ENCODE data around the gene CIP2A. TPM values are rescaled to one million over a fixed set of nuclear protein-coding genes. Genes with fewer than 3 reads are reported as not detected.
"Not testable (repeated sequence)": the region's sequence is repeated elsewhere in the genome, so short reads cannot be mapped to it uniquely, and the experiment has no call there.

CIP2A gene
- total RNA-seq: 1 to 10 TPM in 3 of 6 donors, under 1 TPM in 3; 0.23 to 1.5 (median 1.0) TPM
- 1 to 10 TPM in 1 of 2 donors, under 1 TPM in 1; 0.19 to 1.0 TPM for polyA plus RNA-seq

GRCh38 chr3:108589081-108589997 lies at the start of gene CIP2A, which contains the start of gene DZIP3:
TSS of gene CIP2A (minus strand) at chr3:108589438. CDS start at chr3:108589375, 63 bp downstream.
TSS of gene DZIP3 (plus strand) at chr3:108589722. CDS start at chr3:108605407, 15,685 bp downstream.
- Histone ChIP-seq H3K4me3 (peak within 1 kb of the TSS; percentile 76 to 83 (median 80)), H3K36me3 (no peaks in the 10 kb centered on the region), H3K27me3 (no peaks in the 10 kb centered on the region), H3K9me3 (no peaks in the 10 kb centered on the region), H3K27ac (peak within 1 kb of the TSS; percentile 74 to 95 (median 88)), H3K4me1 (peaks cover 0 to 12% (median 0%) of the 10 kb centered on the region in 3 donors)
- 1% methylated on average over 59 of the region's 59 CpGs for WGBS, 2 donors
- FAIRE-seq (no peak), DNase-seq (peak; percentile 74 to 88 (median 79)), ATAC-seq (peak; percentile 91 to 95 (median 95))
- TF ChIP-seq CTCF (IDR thresholded peaks at IDR 0.05): no peak
- intact Hi-C loops (cut with DNase I): no loop called here

GRCh38 chr3:108629974-108630373 lies 40.7 kb upstream of the CIP2A start:
- WGBS, 2 donors: 41 to 48% methylated on average over 1 of the region's 1 CpG
- H3K36me3 ChIP-seq: no peaks in the 10 kb centered on the region
- H3K27me3 ChIP-seq: no peaks in the 10 kb centered on the region
- FAIRE-seq: peak; percentile 59
- H3K9me3 ChIP-seq: no peaks in the 10 kb centered on the region
- no peak overlapping the region for H3K4me3 ChIP-seq
- no peak for DNase-seq
- intact Hi-C loops (cut with DNase I): no loop called here
- H3K4me1 ChIP-seq: peaks cover 0 to 20% (median 13%) of the 10 kb centered on the region in 3 donors
- H3K27ac ChIP-seq: peak overlapping the region in 1 of 4 donors; percentile 10
- ATAC-seq: peak in 3 of 4 donors; percentile 63 to 83 (median 78)
- no peak for TF ChIP-seq CTCF (IDR thresholded peaks at IDR 0.05)

- Histone ChIP-seq H3K27ac (no peak overlapping the region), H3K36me3 (no peaks in the 10 kb centered on the region), H3K9me3 (no peaks in the 10 kb centered on the region), H3K27me3 (no peaks in the 10 kb centered on the region), H3K4me1 (peaks cover 0 to 9% (median 0%) of the 10 kb centered on the region in 3 donors), H3K4me3 (no peak overlapping the region)
- DNase-seq (no peak), ATAC-seq (no peak), FAIRE-seq (no peak)
- WGBS, 2 donors: 77 to 79% methylated on average over 3 of the region's 3 CpGs
- intact Hi-C loops (cut with DNase I): no loop called here
- TF ChIP-seq CTCF (IDR thresholded peaks at IDR 0.05): no peak
These were observed 34.3 kb upstream of the CIP2A start for GRCh38 chr3:108623504-108623903.

GRCh38 chr3:108620250-108620649 lies 31.0 kb upstream of the CIP2A start:
- H3K4me3 ChIP-seq: no peak overlapping the region
- no peak for TF ChIP-seq CTCF (IDR thresholded peaks at IDR 0.05)
- no peak overlapping the region for H3K27ac ChIP-seq
- ATAC-seq: peak in 3 of 4 donors; percentile 63 to 89 (median 64)
- FAIRE-seq: no peak
- H3K4me1 ChIP-seq: peaks cover 0 to 9% (median 0%) of the 10 kb centered on the region in 3 donors
- H3K27me3 ChIP-seq: no peaks in the 10 kb centered on the region
- no peaks in the 10 kb centered on the region for H3K36me3 ChIP-seq
- 14 to 30% methylated on average over 1 of the region's 1 CpG for WGBS, 2 donors
- DNase-seq: peak in 1 of 6 donors; percentile 18
- intact Hi-C loops (cut with DNase I): no loop called here
- no peaks in the 10 kb centered on the region for H3K9me3 ChIP-seq

GRCh38 chr3:108616090-108616489 lies 26.9 kb upstream of the CIP2A start:
- FAIRE-seq; H3K27me3 ChIP-seq; H3K4me1 ChIP-seq; ATAC-seq; H3K27ac ChIP-seq; H3K9me3 ChIP-seq; H3K4me3 ChIP-seq; H3K36me3 ChIP-seq; DNase-seq; intact Hi-C loops (cut with DNase I): not testable (repeated sequence)
- 95 to 96% methylated on average over 8 of the region's 8 CpGs for WGBS, 2 donors

All from pancreas (tissue), 10 donors.